Measurements from ENCODE around the gene TEX35.

The TEX35 gene

DNA sequence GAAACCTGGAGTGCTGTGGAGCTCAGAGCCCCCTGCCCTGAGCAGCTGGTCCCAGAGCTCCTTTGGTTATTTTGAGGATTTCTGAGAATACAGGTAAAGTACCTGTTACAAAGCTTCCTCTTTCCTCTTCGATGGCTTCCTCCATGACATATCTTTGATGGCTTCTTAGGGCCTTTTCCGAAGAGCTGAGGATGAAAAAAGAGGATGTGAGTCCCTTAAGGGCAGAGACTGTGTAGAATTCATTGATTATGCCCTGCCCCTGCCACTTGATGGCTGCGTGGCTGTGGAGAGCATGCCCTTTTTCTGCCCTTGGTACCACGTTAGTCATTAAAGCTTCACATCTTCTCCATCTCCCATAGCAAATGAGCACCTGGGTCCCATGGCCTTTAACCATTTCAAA, 14.2 kb downstream of the TEX35 start:
- DNase-seq, result no peak

DNA sequence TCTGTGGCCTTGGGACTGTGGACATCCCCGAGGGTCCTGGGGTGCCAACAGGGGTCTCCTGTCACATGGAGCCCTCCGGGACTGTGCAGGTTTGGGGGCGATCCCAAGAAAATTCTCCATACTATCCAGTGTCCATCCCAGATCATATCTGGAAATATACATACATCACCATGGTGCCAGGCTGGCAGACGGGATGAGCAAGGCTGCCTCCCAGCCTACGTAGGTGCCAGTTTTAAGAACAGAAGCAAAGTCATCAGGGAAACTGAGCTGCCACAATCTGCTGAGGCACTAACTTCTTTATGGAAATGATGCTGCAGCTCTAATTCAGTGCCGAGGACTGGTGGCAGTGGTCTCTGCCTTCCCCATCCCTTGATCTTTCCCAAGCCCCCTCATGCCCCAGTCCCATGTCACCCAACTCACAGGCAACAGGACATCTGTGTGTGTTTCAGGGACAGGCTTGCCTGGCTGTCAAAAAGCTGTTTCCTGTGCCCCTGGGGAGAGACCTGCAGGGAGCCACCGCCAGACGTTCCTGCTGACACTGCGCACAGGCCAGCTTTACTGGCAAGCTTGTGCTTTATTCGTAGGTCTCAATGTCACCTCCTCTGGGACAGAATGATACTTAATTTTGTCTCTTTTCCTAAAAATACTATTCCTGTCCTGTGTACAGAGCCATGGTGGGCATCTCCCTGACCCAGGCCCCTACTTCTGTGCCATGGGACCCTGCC, 15.5 kb downstream of the TEX35 start:
- DNase-seq, result no peak

DNA sequence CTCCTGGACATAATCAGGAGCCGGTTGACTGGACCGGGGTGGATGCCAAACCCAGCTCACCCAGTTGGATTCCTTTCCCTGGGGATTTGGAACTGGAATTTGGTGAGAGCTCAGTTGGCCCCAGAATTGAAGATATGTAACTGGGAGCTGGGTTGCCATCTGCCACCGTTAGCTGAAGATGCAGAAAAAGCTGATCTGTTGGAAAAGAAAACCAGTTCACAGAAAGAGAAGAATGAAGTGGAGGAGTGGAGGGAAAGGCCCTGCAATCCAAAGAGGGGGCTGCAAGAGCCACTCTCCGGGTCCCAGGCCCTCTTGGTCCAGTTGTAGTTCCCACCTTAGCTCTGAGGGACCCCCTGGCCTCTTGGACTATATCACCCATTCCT, 16.0 kb downstream of the TEX35 start:
- no peak for DNase-seq

DNA sequence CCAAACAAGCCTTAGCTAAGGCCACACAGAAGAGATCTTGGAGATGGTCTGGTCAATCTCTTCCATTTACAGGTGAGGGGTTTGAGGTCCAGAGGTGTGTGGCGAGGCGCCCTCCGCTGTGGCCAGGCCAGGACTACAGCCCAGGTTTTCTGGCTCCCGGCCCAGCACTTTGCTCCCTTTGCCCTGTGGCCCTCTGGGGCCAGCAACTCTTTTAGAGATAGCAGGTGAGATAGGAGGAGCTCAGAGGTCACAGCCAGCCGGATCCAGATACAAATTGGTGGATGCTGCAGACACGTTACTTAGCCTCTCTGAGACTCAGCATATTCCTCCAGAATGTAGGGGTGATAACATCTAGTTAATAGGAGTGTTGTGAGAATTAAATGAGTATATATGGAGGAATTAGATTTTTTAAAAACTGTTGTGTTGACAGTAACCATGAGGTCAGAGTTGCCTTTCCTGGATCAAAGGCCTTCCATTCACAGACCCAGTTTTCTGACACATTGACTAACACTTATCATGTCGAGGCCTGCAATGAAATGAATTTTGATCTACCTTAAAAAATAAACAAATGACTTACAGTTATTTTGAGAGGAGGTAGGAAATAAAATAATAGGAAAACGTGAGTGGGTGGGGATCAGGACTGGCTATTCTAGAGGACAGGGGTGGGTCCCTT, 16.6 kb downstream of the TEX35 start:
- DNase-seq, result no peak

DNA sequence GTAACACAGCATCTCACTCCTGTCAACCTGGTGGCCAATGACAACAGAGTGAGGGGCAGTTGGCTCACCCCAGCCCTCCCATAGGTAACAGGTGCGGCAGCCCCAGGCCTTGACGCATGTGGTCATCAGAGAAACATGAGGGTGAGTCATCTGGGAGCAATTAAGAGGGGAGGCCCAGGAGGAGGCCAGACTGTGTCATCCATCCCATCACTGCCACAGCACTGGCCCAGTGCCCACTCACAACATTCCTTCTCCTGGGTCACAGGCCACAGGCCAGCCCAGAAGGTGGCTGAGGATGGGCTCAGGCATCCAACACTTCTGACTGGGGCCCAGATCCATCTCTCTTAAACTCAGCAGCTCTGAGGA, 17.1 kb downstream of the TEX35 start:
- no peak for DNase-seq

DNA sequence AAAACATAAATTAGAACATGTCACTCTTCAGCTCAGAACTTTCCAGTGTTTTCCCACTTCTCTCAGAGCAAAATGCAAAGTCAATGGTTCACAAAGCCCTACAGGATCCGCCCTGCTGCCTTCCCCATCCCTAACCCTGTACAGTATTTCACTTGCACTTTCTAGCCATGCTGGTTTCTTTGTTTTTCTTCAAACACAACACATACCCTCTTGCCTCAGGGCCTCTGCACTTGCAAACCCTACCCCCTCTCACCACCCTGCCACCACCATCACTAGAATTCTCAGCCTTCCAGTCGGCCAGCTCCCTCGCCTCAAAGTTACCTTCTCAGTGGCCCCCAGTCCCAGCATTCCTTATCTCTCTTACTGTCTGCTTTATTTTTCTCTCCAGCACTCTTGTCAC, 17.6 kb downstream of the TEX35 start:
- DNase-seq, result no peak

DNA sequence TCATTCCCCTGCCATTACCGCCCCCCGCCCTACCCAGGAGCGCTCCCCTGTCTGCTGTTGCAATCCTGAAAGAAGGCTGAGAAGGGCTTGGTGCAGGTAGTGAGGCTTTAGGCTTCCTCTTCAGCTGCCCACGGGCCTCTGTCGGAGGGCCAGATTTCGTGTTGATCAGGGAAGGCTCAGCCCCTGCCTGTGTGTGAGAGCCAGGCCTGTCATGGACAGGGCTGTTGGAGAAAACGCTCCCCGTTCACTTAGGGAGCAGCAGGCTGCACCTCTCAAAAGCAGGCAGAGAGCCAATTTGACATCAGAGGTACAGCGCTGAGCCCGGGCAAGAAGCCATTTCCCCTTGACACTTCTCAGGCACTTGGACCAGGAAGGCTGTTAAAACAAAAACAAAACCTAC, 19.0 kb downstream of the TEX35 start:
- DNase-seq, result no peak

DNA sequence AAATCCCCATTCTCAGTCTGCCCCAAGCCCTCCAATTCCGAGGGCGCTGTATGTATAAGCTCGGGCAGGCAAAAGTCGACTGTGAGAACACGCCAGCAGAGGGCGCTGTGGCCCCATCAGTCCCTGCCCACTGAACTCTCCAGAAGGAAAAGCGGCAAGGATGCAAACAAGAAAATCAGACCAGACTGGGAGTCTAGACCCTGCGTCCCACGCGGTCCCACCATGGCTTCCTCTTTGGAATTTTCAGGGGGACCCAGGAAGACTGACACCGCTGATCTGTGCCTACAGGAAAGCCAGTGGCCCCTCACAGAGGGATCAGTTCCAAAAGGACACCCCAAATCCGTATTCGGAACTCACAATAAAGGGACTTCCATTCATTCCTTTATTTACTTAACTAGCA, 19.5 kb downstream of the TEX35 start:
- DNase-seq, result peak; percentile 64

DNA sequence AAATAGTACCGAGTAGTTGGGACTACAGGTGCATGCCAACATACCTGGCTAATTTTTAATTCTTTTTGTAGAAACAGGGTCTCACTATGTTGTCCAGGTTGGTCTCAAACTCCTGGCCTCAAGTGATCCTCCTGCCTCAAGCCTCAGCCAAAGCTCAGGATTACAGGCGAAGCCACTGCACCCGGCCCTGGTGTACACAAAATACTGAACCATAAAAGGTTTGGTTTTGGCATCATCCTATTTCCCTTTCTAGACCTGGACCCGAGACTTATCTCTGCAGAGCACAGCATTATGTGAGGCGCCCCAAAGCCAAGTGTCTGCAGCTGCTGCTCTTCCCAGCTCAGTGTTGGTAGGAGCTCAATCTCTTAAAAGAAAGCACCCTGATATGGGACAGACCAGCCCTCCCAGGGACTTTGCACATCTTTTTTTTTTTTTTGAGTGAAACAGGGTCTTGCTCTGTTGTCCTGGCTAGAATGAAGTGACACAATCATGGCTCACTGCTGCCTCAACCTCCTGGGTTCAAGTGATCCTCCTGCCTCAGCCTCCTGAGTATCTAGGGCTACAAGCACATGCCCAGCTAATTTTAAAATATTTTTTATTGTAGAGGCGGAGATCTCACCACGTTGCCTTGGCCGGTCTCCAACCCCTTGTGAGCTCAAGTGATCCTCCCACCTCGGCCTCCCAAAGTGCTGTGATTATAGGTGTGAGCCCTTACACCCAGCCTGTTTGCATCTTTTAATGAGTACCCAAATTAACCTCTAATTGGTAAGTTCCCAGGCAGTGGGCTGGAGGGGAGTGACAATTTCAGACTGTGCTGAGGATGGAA, 20.4 kb downstream of the TEX35 start:
- no peak for DNase-seq

DNA sequence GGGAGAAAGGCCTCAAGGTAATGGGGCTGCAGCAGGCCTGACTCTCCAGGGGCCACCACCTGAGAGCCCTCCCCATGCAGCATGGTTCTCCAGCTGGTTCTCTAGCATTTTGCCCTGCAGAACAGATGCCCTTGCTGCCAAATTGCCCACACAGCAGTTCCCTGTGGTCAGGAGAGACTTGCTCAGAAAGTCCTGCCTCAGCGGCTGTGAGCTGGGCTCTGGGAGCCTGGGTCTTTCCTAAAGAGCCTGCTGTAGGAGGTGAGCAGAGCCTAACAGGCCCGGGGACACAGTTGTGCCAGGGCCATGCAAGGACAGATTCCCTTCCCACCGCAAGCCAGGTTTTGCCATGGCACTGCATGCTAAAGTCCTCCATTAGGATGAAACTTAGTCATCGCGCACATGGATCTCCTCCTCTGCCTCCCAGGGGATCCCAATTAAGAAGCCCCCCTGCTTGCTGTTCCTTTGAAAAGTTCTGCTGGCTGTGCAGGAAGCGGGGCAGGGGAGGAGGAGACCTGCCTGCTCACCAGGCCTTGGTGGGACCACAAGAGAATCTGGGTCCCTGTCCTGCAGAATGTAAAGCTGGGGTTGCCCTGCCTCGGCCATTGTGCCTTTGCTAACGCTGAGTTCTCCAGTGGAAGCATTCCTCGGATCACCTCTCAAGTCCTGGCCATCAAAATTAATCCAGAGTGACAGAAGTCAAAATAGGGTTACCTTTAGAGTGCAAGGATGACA, 21.4 kb downstream of the TEX35 start:
- no peak for DNase-seq

DNA sequence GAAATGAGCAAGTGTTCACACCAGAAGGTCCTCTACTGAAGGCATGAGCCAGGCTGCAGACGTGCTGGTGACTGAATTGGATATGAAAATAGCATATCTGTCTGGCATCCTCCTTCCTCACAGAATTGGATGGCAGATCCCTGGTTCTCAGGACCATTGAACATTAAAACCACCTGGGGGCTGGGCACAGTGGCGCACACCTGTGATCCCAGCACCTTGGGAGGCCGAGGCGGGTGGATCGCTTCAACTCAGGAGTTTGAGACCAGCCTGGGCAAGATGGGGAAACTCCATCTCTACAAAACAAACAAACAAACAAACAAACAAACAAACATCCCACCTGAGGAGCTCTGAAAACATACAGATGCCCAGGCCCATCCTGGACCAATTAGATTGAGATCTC, 23.4 kb downstream of the TEX35 start:
- DNase-seq, result no peak

DNA sequence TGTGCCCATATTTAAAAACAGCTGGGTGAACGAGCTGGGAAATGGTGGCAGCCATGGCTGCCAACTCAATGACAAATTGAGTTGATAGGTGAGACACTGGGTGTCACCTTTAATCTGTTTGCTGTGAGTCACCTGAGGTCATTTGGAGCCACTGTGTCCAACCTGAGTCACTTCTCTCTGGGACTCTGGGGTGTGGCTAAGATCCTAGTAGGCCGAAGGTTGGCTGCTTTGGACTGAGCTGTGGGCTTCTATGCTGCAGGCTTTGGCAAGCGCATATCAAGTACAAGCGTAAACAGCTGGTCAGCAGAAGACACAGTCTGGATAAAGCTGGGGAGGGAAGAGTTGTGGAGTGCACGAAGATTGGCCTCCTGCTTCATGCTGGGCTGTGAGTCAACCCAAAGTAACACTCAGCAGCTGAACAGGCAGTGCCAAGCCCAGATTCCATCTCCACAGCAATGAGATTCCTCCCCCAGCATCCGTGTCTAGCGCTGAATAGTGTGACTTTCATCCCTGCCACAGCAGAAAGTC, 24.0 kb downstream of the TEX35 start:
- DNase-seq, result no peak

DNA sequence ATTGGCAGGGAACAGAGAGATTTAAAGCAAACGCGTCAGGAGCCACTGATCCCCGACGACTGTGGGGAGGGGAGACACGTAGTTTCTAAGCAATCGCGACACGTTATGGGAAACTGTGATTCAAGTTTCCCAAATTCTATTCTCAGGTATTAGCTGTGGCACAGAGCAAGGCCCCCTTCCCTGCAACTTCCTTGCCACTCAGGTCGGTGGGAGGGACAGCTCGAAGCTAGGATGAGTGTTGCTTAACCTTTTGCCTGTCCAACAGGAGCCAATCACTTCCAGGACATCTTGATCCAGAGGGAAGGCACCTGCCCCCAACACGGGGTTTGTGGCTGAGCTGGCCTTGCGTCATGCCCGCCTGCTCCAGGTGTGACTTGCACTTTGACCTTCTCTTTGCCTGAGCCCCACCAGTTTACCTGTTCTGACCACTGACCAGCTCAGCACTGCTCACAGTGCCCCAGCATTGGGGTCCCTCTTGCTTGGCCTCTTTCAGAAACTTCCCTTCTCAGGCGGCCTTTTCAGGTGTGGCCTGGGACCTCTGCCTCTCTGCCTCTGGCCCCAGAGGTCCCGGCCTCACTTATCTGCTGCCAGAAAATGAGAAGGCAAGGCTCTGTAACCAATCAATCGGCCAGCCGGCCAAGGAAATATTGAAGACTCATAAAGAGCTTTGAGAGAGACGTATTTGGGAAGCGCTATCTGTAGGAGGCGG, 24.6 kb downstream of the TEX35 start:
- DNase-seq, result no peak

DNA sequence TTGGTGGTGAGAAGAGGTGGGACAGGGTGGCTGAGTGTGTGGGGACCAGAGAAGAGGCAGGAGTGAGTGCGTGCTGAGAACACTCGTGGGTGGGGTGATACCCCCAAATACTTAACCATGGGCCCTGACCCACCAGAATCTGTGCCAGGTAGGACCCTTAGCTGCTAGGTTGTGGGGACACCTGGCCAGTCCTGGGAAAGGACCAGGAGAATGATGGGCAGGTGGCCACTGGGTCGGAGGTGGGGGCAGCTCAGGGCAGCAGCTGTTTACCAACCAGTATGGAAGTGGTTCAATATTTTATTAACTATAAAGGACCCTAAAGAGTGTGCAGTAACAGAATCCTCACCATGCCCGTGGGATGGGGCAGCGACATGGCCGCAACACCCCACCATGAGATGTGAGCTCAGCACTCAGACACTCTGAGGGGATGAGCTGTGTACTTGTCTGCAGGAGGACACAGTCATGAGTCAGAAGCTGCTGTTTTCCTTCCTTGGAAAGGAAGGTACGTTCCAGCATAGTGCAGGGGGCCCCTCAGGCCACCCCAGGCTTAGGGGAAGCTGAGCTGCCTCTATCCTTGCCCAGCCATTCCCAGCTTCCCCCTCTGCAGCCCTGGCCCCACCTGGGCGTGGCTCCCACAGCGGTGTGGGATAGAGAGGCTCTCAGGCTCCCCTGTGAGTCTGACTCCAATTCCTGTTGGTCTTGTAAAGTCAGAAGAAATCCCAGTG, 25.4 kb downstream of the TEX35 start:
- no peak for DNase-seq

DNA sequence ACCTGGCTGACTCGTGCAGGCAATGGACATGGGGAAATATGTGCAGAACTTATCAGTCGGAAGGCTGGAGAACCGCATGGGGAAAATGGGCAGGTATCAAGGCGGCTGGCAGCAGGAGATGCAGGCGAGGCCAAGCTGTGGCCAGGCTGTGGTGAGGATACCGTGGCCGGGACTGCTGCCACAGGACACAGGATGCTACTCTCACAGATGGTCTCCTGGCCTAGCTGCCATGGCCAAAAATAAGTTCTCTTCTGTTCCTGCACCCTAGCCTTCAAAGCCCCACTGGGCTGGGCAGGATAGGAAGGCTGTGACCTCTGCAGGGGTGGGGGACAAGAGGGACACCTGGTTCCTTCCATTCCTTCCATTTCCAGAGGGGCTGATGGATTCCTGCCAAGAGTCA, 26.4 kb downstream of the TEX35 start:
- DNase-seq, result no peak

DNA sequence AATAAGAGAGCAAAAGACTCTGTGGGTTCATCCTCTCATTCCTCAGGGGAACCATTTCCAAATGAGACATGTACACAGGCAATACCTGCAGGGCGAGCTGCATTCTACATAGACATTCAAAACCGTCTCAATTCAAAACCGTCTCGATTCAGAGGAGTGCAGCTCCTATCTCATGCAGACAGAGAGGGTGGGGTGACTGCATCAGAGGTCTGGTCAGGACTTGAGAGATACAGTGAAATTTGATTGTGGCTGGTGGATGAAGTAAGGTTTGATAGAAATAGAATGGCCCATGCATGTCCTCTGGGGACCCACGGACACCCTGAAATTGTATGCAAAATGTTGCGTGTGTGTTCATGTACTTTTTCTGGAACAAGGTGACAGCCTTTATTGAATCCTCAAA, 27.3 kb downstream of the TEX35 start:
- DNase-seq, result no peak

DNA sequence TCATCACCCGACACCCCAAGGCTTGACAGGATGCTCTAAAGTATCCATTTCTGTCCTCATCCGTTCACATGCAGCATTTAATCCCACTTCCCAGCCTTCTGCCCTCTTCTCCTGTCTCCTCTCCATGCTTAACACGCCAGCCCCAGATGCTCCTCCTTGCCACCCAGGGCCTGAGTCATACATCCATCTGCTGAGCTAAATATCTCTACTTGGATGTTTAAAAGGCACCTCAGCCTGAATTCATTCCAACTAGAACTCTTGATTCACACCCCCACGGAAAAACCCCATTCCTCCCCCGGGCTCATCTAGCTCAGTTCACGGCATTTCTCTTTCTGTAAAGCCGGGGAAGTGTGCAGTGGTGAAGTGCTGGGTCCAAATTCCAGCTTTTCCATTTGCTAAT, 27.7 kb downstream of the TEX35 start:
- DNase-seq, result no peak

DNA sequence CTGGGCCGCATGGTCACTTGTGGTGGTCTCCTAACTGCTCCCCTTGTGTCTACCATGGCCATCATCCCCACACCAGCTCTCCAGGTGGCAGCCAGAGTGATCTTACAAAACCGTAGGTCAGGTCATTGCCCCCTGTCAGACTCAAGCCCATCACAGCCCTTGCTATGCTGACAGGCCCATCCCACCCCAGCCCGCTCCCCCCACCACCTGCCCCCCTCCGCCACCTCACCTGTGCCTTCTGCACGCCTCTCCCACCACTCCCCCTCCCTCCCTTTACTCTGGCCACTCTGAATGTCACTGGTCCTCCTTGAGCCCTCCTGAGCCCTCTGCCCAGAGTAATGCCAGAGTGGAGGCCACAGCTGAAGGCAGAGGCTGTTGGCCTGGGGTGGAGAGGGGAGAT, 28.5 kb downstream of the TEX35 start:
- DNase-seq, result no peak

DNA sequence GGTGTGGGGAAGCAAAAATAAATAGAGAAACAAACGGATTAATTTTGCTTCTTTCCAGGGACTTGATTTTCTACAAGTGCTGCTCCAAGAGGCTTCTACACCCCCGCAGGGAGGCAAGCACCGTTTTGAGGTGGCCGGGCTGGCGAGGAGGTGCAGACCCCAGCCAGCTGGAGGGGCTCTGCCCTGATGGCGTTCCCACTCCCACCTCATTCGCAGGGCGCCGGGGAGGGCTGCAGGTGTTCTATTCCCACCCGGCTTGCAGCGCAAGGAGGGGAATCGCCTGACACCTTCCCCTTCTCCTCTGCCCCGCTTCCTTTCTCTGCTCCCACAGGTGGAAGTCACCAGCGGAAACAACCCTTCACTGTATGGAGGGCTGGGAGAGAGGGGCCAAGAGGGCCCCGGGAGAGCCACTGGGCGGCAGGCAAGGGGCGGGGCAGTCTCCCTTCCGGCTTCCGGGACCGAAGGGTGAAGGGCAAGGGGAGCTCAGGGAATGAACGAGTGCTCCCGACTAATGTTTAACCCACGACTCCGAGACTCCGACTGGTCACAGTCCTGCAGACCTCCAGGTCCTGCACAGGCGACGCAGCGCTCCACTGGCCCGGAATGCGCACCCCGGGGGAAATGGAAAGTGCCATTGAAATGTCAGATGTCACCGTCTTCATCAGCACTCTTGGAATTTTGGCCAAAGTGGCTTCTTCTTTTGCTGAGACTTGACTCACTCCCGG, 29.1 kb downstream of the TEX35 start:
- no peak for DNase-seq

DNA sequence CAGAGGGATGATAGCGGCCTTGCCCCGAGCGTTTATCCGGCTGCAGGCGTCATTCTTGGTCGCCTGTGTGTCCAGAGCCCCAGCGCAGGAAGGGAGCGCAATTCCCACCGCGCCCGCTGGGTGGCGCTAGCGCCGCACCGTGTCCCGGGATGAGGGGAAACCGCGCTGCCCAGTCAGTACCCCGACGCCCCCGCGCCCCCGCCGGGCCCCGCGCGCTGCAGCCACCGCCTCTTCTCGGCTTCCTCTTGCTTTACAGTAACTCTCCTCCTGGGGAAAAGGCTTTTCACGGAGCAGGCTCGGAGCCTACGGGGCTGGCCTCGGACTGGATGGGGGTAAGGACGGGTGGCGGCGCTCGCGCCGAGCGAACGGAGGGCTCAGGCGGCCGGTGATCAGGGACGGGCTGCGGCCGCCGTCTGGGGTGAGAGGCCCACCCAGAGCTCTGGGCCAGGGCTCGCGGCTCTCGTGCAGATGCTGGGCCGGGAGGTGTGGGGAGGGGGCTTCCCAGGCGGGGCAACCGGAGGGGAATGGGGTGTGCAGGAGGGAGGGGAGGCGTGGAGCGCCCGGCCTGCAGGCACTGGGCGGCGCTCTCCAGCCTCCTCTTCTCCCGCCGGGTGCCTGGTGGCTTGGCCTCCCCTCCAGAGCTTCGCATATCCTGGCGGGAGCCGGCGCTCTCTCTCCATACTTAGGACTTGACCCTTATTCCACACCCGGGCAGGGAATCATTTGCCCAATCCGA, 29.8 kb downstream of the TEX35 start:
- DNase-seq, result no peak

DNA sequence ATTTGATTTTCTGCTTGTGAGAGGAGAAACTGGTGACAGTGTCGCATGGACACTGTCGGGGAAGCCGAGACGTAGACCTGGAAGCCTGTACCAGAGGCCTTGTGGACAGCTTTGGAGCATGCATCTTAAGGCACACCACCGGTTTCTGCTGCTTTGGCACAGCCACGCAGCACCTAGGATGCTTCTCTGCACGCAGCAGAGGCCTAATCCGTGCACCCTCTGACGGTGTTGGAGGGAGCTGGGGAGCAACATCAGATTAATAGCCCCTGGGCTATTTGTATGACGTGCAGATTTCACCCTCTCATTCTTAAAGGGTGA, 30.3 kb downstream of the TEX35 start:
- no peak for DNase-seq

Data from NCI-H2081 treated with DMSO at 0.1 percent for 48 hours (cell line).